ENCODE data around the gene AFF1.
A peak's percentile ranks its signal among the peaks of the same experiment; 100 is the strongest.

AFF1 gene

DNA sequence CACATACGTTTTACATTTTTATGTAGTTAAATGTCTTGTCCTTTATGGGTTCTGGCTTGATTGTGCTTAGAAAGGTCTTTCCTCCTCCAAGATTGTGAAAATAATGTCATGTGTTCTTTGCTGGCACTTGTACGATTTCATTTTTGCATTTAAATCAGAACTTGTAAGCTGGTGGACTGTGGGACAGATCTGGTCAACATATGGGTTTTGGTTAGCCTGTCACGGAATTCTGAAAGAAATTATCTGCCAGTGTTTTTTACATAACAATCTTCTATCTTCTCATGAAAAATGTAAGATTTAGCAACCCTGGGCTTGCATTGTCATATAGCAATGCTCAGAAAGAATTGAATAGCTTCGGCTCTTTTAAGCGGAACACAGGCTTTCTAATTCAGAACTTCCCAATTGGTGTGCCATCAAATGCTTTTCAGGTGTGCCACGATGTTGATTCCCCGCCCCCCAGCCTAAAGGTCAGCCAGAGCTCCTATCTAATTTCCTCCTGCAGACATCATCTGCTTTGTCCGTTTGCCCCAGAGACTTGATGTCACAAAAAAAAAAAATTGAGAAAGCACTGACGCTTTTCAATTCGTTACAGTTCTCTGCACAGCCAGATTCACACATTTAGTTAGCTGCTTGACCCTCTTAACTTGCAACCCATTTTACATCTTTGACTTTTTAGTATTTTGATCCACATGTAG lies 16.2 kb downstream of the AFF1 start:
- DNase-seq, result no peak

DNA sequence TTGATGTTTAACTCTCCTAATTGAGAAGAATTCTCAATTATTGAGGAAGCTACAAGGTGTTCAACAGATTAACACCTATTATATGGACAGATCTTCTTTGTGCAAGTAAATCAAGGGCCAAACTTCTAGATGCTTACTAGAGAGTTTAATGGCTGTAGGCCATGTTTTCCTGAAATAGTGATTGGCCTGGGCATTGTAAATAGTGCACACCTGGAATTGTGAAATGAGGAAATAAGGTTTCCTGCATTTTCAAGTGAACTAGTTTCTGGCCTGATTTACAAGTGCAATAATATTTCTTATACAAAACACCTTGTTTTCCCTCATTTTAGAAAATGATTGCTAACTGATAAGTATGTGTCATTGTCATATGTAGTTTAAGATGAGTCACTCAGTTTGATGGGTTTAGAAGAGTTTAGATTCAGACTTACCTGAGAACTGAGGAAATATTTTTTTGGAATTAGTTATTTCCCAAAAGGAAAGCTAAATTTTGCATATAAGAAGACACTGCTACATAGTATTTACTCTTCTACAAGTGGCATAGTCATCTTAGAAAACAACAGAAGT lies 21.2 kb downstream of the AFF1 start:
- DNase-seq, result no peak

DNA sequence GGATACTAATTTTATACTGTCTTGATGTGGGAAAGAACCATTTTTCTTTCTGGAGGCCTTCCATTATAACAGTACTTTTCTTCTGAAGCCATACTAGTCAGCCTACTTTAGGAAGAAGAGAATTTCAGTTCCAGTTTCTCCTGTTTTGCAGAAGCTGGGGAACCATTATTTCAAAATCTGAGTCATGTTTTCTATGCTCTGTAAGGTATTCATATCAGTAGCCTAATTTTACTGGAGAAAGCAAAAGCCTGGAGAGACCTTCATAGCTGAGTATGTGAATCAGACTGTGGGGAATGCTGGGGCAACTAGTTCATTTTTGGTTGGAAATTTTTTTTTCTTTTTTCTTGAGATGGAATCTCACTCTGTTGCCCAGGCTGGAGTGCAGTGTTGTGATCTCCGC lies 22.4 kb downstream of the AFF1 start:
- DNase-seq, result no peak

DNA sequence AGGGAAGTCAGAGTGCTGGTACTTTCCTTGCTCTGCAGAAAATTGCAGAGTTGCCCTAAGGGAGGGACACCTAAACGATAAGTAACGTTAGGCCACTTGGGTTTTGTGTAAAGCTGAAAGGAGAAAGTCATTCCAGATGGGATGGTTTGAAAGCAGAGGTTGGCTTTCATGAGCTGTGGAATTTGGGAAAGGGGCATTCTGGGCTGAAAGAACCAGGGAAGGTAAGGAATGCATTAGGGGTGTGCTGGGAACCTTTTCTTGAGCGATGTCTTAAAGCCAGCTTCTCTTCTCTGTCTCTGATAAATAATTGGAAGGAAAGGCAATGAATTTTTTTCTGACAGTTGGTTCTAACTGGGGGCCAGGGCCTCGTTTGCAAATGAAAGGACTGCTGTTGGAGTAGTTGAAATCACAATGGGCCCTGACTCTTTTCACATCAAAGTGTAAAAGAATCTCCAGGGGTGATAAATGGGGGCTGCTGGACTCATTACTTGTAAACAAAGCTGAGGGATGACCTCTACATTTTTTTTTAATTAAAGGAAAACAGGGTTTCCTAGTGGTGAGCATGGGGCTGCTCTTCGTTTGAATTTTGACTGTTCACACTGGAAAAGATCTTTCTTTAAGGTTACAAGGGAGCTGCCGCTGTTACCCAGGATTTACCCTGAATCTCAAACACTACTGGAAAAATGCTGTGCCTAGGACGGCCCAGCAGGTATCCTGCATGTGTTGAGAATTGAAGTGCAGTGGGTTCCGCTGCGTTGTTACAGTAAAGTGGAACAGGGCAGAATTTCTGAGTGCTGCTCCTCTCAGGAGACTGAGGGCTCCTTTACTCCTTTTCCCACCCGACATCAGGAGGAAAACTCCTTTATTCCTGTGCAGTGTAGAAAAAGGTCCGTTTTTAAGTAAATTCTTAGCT lies 25.0 kb downstream of the AFF1 start:
- DNase-seq, result no peak

DNA sequence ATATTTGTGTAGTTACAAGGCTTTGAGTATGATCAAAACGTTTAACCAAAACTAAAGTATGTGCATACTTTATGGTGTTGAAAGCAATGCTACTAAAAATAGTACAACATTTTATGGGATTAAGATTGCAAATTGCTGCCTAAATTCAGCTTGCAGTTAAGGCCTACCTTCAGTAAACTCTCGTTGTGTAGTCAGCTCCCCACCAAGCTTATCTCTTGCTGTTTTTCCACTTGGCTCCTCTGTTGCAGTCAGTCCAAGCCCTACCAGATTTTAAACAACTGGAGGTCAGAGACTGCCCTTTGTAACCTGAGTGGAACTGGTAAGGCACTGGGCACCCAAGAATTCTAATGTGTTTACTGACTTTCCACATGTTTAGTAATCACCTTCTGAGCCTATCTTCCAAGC lies 25.7 kb downstream of the AFF1 start:
- no peak for DNase-seq

DNA sequence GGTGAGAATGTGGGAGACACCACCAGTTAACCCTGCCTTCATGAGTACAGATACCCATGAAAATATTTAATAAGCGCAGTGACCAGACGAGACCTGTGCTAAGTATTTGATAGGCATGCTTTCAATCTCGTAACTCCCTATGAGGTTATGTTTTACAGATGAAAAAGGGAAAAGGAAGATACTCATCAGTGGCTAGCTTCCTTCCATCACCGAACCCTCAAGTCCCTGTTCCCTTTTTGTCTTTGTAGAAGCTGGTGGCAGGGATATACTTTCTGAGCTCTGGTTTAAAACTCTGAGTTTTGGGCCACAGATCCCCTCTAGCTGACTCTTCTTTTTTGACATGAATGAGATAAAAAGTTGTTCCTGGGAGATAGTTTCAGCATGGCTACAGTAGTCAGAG lies 26.3 kb downstream of the AFF1 start:
- DNase-seq, result no peak

DNA sequence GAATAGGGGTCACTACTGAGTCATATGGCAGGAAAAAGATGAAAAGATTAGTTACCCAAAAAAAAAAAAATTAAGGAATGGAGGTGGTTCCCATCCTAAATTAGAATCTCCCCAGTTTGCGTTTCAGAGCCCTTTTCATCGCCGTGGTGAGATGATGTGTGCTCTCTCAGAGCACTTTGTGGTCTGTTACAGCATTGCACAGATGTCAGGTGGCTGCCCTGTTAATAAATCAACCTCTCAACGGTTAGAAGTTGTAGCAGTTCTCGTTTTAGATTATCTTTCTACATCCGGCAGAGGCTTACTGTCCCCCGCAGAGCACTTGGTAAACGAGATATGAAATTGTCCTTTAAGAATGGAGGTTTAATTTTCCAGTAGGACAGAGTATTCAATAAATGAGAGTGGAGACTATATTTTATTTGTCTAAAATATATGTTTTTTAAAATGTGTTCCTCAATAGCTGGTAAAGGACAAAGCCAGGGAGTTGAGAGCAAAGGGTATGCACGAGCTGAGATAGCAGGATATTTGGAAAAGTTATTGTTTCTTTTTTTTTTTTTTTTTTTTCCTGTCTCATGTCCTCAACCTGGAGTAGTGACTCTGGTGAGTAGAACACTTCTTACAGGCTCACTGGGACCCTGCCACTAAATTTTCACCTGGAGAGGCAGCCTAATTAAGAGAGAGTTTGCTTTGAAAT lies 26.9 kb downstream of the AFF1 start:
- no peak for DNase-seq

DNA sequence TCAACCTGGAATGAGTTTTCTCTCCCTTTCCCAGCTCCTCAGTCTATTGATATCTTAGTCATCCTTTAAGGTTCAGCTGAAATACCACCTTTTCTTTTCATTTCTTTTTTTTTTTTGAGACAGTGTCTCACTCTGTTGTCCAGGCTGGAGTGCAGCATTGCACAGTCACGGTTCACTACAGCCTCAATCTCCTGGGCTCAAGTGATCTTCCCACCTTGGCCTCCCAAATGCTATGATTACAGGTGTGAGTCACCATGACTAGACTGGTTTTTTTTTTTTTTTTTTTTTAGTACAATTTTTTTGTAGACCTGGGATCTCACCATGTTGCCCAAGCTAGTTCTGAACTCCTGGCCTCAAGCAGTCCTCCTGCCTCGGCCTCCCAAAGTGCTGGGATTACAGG lies 28.9 kb downstream of the AFF1 start:
- no peak for DNase-seq

DNA sequence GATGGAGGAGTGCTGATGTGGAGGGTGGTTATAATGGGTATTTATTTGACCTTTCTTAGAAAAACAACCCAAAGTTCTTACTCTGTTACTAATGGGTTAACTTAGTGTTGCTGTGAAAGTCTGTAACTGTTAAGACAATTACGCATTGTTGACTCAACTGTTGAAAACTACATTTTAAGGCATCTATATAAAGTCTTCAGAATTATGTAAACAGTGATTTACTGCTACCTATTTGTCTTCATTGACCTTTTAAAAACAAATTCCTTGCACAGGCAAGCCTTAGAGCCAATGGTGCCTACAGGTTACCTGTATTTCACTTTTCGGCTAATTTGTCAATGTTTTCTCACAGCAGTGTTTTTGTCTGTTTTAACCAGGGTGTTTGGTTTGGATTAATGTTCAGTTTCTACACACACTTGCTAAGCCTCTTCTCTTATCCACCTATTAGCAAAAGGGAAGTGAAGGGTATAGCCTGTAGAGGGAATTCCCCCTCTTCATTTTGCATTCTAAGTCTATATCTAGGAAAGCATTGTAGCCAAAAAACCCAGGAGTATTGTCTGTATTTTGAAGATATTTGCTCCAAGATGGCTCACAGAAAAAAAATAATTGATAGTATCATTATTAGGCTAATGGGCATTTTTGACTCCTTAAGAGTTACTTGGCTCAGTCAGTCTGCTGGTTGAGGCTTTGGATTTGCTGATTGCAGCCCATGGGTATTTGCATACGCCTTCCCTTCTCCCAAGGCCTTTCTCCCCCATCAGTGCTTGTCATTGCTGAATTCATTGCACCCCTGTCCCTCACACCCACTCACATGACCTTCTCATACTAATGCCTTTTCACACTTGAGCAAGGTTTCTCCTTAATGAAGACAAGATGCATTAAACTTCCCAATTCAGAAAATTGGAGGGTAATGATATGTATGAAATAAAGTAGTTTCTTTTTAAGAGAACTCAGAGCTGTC lies 30.5 kb downstream of the AFF1 start:
- no peak for DNase-seq

DNA sequence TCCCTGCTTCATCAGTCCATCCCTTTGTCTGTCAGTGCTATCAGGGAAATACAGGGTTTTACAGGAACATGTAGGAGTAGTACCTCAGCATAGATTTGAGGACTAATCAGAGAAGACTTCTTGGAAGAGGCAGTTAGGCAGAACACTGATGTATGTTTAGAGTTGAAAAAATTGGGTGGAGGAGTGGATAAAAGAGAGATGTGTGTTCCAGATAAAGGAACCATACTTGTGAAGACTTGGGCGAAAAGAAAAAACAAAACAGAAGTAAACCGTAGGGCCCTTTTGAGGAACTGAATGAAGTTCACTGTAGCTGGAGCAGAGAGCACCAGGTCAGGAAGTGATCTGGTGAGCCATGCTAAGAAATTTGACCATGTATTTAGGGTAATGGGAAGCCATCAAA lies 32.3 kb downstream of the AFF1 start:
- DNase-seq, result no peak

DNA sequence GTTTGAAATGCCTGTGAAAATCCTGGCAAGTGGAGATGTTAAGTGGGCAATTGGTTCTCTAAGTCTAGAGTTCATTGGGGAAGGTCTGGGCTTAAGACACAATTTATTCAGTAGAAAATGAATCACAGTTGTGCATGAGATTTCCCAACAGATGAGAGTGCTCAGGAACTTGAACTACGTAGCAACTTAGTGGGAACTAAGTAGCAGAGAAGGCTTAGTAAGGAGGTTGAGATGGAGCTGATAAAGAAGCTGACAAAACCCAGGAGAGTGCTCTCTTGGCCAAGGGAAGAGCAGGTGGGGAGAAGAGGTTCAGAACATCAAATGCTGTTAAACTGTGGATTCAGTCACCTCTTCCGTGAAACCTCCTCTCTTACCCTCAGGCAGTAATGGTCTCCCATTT lies 33.0 kb downstream of the AFF1 start:
- DNase-seq, result no peak

DNA sequence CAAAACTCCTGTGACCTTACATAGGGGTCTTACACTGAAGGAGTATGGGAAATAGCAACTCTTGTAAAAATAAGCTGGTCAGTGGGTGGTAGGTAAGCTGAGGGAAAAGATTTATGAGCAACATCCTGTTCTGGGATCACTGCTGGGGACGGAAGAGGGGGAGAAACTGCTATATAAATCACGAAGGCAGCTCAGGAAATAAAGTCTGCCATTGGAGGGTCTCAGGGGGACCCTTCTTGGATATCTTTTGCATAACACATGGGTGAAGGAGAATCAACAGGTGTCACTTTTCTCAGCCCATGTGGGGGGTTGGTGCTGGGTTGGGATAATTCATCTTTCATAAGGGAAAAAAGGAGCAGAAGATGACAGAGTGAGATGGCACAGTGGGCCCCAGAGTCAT lies 33.7 kb downstream of the AFF1 start:
- DNase-seq, result no peak

DNA sequence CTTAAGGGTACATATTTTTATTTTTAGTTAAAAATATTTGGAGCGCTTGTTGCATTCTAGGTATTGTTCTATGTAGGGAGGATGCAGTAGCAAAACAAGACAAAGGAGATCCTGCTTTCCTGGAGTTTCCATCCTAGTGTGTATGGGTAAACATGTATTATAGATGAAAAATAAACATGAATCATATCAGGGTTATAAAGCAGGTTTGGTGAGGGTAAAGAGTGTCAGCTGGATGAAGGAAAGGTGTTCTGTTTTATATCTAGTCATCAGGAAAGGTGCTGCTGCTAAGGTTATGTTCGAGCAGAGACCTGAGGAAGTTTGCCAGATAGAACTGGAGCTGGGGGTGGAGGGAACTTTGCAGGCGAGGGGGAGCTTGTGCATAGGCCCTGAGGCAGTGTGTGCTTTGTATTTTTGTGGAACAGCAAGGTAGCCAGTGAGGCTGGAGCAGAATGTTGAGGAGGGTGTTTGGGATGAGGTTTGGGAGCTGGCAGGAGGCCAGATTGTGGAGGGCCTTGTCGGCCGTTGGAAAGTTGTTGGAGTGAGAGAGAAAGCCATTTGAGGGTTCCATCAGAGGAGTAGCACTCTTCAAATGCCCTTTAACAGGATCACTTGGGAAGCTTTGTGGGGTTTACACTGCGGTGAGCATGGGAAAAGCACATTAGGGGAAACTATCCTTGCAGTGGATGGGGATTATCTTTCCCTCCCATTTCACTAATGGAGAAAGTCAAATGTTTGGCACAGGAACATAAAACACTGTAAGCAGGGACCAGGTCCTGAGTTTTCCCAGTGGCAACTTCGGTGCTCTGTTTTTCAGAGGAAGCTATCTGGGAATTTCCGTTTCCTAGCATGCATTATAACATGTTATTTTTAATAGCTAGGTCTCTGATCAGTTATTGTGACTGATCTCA lies 35.9 kb downstream of the AFF1 start:
- DNase-seq, result no peak

DNA sequence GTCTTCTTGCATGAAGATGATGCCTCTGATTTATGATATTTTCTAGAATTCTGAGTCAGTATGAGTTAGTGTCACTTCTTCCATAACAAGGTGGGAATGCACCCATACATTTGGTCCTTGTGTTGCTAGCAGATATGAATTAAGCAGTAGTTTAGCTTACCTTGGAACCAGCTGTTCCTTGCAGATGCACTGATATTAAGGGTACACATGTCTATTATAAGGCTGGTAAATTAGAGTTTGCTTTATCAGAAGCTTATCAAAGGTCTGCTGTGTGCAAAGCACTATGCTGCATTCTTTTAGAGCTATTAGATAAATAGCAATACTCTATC lies 36.5 kb downstream of the AFF1 start:
- no peak for DNase-seq

DNA sequence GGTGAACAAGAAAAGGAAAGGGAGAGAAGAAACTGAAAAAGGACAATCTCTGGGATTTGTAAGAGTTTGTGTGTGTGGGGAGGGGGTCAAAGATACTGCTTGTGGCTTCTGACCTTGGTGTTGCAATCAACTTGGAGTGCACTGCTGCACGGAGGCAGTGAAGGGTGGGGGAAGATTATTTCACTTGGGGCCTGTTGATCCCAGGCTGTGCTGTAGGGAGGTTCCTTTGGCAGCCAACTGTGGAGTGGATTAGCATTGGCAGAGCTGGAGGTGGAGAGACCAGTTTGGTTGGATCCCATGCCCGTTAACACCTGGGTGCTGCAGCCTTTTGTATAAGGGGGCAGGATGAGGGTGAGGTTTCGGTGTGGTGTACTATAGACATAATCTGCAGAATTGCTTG lies 38.2 kb downstream of the AFF1 start:
- no peak for DNase-seq

DNA sequence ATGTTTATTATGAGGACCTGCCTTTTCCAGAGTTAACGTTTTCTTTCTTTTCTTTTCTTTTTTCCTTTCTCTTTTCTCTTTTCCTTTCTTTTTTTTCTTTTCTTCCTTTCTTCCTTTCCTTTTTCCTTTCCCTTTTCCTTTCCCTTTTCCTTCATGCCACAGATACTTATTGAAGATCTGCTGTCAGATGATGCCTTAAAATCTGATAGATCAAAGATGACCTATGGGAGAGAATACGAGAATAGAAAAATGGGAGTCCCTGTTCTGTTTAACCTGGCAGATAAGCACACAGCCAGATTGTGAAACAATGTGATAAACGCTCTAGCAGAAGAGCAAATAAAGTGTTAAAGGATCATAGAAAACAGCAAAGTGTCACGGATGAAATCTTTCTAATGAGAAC lies 38.9 kb downstream of the AFF1 start:
- no peak for DNase-seq

DNA sequence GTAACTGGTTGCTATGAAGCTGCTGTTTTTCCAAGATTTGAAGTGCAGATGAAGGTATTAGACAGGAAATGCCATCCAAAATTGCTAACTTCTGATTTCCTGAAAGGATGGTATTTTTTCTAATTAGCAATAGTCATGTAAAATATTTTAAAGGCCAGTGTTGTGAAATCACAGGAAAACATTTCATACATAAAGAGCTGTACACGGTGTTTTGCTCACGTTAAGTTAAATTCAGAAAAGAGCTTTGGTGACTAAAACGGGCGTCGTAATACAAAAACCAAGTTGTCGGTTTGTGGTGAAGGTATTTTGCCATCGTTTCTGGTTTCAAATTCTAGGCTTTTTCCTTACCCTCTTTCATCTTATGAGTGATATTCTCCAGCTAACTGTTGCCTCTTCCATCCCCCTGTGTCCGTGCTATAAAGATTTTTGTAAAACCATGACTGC lies 39.8 kb downstream of the AFF1 start:
- no peak for DNase-seq

DNA sequence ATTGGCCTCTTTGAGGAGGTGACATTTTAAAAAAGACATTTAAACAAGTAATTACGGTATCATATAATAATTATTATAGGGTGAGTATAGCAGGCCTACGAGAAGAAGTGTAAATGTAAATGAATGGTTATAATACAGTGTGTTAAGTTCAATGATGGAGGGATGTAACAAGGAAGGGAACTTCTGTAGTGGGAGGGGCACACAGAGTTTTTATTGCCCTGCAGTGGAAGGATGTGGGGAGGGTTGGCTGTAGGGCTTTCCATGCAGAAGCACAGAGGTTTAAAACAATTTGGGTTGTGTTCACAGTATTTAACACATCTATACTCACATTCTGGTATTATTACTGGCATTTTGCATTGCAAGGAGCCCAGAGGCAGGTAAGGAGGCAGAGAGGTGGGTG lies 41.1 kb downstream of the AFF1 start:
- DNase-seq, result no peak

DNA sequence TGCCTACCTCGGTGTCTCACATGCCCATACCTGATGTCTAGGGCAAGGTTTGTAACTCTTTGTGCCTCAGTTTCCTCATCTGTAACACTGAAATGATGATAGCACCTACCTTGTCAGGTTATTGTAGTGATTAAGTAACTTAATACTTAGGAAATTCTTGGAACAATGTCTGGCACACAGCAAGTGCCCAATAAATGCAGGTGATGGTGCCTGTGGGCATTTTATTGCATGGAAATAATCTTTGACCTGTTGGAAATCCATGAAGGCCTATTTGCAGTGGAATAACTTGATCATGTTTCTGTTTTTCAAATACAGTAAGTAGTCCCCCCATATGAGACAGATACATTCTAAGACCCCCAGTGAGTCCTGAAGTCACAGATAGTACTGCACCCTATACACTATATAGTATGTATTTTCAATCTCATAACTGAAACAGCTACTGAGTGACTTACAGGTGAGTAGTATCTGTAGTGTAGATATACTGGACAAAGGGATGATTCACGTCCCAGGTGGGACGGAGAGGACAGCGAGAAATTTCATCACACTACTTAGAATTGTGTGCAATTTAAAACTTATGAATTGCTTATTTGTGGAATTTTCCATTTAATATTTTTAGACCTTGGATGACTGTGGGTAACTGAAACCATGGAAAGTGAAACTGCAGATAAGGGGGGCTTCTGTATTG lies 42.1 kb downstream of the AFF1 start:
- DNase-seq, result no peak

DNA sequence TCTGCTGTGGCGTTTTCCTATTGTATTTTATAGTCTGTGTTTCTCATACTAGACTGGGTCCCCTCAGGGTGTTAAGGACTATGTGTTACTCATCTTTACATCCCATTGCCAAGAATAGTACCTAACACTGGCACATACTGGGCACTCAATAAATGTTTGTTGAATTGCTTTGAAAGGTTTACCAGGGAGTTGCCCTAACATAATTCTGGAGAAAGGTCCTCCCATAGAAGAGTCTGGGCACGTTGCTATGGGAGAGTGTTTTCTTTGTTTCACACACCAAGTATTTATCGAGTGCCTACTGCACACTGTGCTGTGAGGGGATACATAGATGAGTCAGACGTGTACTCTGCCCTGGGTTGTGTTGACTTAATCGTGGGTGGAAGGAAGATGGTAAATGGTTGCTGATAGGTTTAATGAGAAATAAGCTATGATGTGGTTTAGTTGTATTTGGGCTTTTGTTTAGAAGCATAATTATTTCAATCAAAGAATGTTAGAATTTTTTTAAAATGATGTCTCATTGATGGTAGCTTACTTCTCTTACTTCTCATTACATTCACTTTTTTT lies 42.9 kb downstream of the AFF1 start:
- DNase-seq, result peak; percentile 26
